Stomach (tissue), 9 donors: ENCODE measurements around the gene CDH23. TPM values are rescaled to one million over a fixed set of nuclear protein-coding genes. Genes with fewer than 3 reads are reported as not detected.

ENCODE experiments used
- DNase-seq, 2 donors: peaks; one replicate each; pipeline versions ENCODE4 v3.0.0 to v3.0.0-alpha.2; 2013 to 2019
- H3K27ac ChIP-seq, 5 donors: fragments of 200-600 bp in 4 of 5; sonication (generic) in 4 of 5; one replicate each; pipeline ENCODE4 v1.5.1; 2013 to 2019; ENCODE audit warnings: mild to moderate bottlenecking in 1 of 5, moderate library complexity in 1 of 5
- H3K27me3 ChIP-seq, 3 donors: fragments of 200-600 bp; sonication (generic); one replicate each; pipeline ENCODE4 v1.5.1; 2017 to 2019; ENCODE audit warnings: mixed run types in 1 of 3
- H3K36me3 ChIP-seq, 4 donors: fragments of 200-600 bp; sonication (generic); 1 replicate in 3 of 4; 2 replicates in 1 of 4; pipeline ENCODE4 v1.5.1; 2016 to 2019
- H3K4me1 ChIP-seq, 4 donors: fragments of 200-600 bp; sonication (generic); one replicate each; pipeline ENCODE4 v1.5.1; 2016 to 2019
- H3K4me3 ChIP-seq, 4 donors: fragments of 200-600 bp; sonication (generic) in 3 of 4; one replicate each; pipeline ENCODE4 v1.5.1; 2016 to 2019; ENCODE audit warnings: mild to moderate bottlenecking in 1 of 4
- H3K9me3 ChIP-seq, 4 donors: fragments of 200-600 bp; sonication (generic); one replicate each; pipeline ENCODE4 v1.5.1; 2016 to 2019
- EP300 ChIP-seq: sonication (generic); formaldehyde crosslinking; IDR thresholded peaks from one replicate; pipeline ENCODE4 v1.6.1; 2017; ENCODE audit warnings: antibody characterized with exemption
- POLR2A ChIP-seq, 4 donors: fragments of 450-650 bp; IDR thresholded peaks; one replicate each; pipeline ENCODE4 v1.6.1; 2016; ENCODE audit warnings: antibody characterized with exemption in 4 of 4, control low read depth in 2 of 4, mild to moderate bottlenecking in 1 of 4, moderate library complexity in 1 of 4
- POLR2AphosphoS5 ChIP-seq, 3 donors: sonication (generic); formaldehyde crosslinking; IDR thresholded peaks; one replicate each; pipeline ENCODE4 v1.6.1; 2016; ENCODE audit warnings: antibody characterized with exemption in 3 of 3
- WGBS, 5 donors: extraction: QIAGEN DNeasy Blood & Tissue Kit in 3 of 5; methylation state at CpG; one replicate each; pipeline versions ENCODE4 v1.1.5 to v1.1.7; 2013 to 2018; 5-methylcytosine and 5-hydroxymethylcytosine counted together
- intact Hi-C: fragments of 100-400 bp; cut with DNase I; formaldehyde crosslinking; loops from one replicate; pipeline ENCODE4 v1.15.1; 2023; ENCODE audit warnings: low total_unique reads
- polyA plus RNA-seq, 3 donors: library from polyadenylated mRNA; stranded (reverse); fragments of 200-250 nt; gene quantifications; one replicate each; pipeline ENCODE4 v1.2.3, GENCODE V29; 2013
- total RNA-seq, 5 donors: library from RNA; depleted of rRNA; stranded (reverse); fragments of >200 nt; gene quantifications; one replicate each; pipeline versions ENCODE4 v1.1.0 to v1.2.3, GENCODE V29; 2014 to 2016
- TF ChIP-seq, protein P1 (sequence below), 7 experiments: fragments of 450-650 bp in 4 of 7; fragments of 200-600 bp in 3 of 7; sonication (generic) in 3 of 7; IDR thresholded peaks; one replicate each; pipeline ENCODE4 v1.5.1; 2016 to 2019; ENCODE audit warnings: antibody characterized with exemption in 7 of 7, control low read depth in 2 of 7, mild to moderate bottlenecking in 1 of 7
- donor health status: healthy with polysubstance abuse.
- donor health status: Bipolar disorder and iron deficiency.
- donor health status: healthy.

The CDH23 gene
- total and polyA plus RNA-seq, 8 donors, result 0.31 to 8.2 (median 2.2) TPM

DNA sequence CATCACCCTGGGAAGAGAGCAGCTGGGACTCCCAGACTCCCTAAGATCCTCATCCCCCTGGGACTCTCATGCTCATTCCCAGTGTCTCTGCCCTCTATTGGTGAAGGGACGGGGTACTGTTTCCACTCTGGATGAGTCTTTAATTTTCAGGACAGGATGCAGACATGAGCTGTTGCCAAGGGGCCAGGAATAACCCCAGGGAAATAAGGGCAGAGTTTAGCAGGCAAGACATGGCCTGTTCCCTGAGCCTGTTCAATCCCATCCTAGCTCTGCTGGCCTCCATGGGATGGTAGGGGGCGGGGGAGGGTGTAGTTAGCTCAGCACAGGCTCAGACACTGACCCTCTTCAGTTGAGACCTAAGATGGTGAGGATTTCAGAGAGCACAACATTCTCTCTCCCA lies 308.9 kb downstream of the CDH23 start:
- WGBS, 5 donors, result 69 to 85% (median 75%) methylated on average over 1 to 2 of the region's 2 CpGs
- no peaks in the 10 kb centered on the region for H3K36me3 ChIP-seq
- no peak for DNase-seq
- peaks cover 0 to 3% (median 0%) of the 10 kb centered on the region in 3 donors for H3K27me3 ChIP-seq
- peaks cover 0 to 35% (median 6%) of the 10 kb centered on the region in 4 donors for H3K4me1 ChIP-seq
- no peaks in the 10 kb centered on the region for H3K9me3 ChIP-seq
- H3K4me3 ChIP-seq, result no peak overlapping the region
- no peak overlapping the region for H3K27ac ChIP-seq
- intact Hi-C loops, result loop anchor here (10.0 kb wide), 1 partner anchor 311 kb away; the partner anchor contains the start of gene CDH23
- TF ChIP-seq POLR2AphosphoS5 (IDR thresholded peaks at IDR 0.05), result no peak
- TF ChIP-seq, protein P1, sequence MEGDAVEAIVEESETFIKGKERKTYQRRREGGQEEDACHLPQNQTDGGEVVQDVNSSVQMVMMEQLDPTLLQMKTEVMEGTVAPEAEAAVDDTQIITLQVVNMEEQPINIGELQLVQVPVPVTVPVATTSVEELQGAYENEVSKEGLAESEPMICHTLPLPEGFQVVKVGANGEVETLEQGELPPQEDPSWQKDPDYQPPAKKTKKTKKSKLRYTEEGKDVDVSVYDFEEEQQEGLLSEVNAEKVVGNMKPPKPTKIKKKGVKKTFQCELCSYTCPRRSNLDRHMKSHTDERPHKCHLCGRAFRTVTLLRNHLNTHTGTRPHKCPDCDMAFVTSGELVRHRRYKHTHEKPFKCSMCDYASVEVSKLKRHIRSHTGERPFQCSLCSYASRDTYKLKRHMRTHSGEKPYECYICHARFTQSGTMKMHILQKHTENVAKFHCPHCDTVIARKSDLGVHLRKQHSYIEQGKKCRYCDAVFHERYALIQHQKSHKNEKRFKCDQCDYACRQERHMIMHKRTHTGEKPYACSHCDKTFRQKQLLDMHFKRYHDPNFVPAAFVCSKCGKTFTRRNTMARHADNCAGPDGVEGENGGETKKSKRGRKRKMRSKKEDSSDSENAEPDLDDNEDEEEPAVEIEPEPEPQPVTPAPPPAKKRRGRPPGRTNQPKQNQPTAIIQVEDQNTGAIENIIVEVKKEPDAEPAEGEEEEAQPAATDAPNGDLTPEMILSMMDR (IDR thresholded peaks at IDR 0.05), result no peak
- TF ChIP-seq POLR2A (IDR thresholded peaks at IDR 0.05), result no peak
- TF ChIP-seq EP300, result no peak

DNA sequence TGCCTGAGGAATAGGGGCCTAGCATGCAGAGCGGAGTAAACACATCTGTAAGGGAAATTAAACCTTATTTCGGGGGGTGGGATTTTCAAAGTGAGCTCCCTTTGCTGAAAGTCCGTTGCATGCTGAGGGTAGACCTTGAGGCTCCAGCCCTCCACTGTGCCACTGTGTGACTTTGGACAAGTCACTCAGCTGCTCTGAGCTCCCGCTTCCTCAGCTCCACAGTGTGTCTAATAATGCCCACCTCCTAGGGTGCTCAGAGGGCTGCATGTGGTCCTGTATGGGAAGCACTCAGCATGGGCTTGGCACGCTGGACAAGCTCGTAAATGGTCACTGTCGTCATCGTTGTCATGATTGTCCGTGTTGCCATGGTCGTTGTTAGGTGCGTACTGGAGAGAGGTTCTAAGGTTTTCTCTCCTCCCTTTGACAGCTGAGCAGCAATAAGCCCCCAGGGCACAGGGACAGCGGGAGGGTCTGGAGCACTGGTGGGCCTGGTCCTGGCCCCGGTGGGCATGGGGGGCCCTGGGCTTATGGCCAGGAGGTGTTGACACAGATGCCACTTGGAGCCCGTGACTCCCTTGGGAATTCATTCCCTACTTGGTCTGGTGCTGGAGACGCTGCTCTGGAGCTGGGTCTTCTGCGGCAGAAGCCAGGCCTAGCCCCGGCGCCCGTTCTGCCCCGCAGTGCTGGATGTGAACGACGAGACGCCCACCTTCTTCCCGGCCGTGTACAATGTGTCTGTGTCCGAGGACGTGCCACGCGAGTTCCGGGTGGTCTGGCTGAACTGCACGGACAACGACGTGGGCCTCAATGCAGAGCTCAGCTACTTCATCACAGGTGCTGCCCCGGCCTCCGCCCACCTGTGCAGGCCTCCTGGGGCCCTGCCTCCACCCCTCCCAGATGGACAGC lies 309.7 kb downstream of the CDH23 start:
- no peaks in the 10 kb centered on the region for H3K9me3 ChIP-seq
- H3K4me3 ChIP-seq, result no peak overlapping the region
- TF ChIP-seq EP300, result no peak
- TF ChIP-seq, protein P1 (IDR thresholded peaks at IDR 0.05), result no peak
- TF ChIP-seq POLR2A (IDR thresholded peaks at IDR 0.05), result no peak
- no peak for TF ChIP-seq POLR2AphosphoS5 (IDR thresholded peaks at IDR 0.05)
- H3K27ac ChIP-seq, result no peak overlapping the region
- 90 to 92% (median 92%) methylated on average over 30 to 35 of the region's 35 CpGs for WGBS, 5 donors
- no peak for DNase-seq
- no peaks in the 10 kb centered on the region for H3K36me3 ChIP-seq
- peaks cover 0 to 26% (median 6%) of the 10 kb centered on the region in 4 donors for H3K4me1 ChIP-seq
- intact Hi-C loops, result loop anchor here (10.0 kb wide), 1 partner anchor 312 kb away; the partner anchor contains the start of gene CDH23
- peaks cover 0 to 3% (median 0%) of the 10 kb centered on the region in 3 donors for H3K27me3 ChIP-seq

- Histone ChIP-seq H3K36me3 (no peaks in the 10 kb centered on the region), H3K9me3 (no peaks in the 10 kb centered on the region), H3K27ac (no peak overlapping the region), H3K27me3 (peaks cover 0 to 3% (median 0%) of the 10 kb centered on the region in 3 donors), H3K4me3 (no peak overlapping the region), H3K4me1 (peaks cover 0 to 19% (median 7%) of the 10 kb centered on the region in 4 donors)
- no peak for DNase-seq
- TF ChIP-seq EP300 (no peak), POLR2AphosphoS5 (IDR thresholded peaks at IDR 0.05) (no peak), POLR2A (IDR thresholded peaks at IDR 0.05) (no peak)
- TF ChIP-seq, protein P1 (IDR thresholded peaks at IDR 0.05), result no peak
- intact Hi-C loops, result loop anchor here (10.0 kb wide), 1 partner anchor 313 kb away; the partner anchor contains the start of gene CDH23
- WGBS, 5 donors, result 83 to 95% (median 94%) methylated on average over 3 to 5 of the region's 5 CpGs
Observed at GRCh38 chr10:71707240-71707789, 310.6 kb downstream of the CDH23 start.

GRCh38 chr10:71708301-71708703 lies 311.6 kb downstream of the CDH23 start:
- intact Hi-C loops, result loop anchor here (10.0 kb wide), 1 partner anchor 314 kb away; the partner anchor contains the start of gene CDH23
- Histone ChIP-seq H3K36me3 (no peaks in the 10 kb centered on the region), H3K9me3 (no peaks in the 10 kb centered on the region), H3K4me1 (peaks cover 8 to 28% (median 17%) of the 10 kb centered on the region in 4 donors), H3K4me3 (no peak overlapping the region), H3K27me3 (peaks cover 0 to 3% (median 0%) of the 10 kb centered on the region in 3 donors), H3K27ac (no peak overlapping the region)
- TF ChIP-seq EP300 (no peak), POLR2A (IDR thresholded peaks at IDR 0.05) (no peak), POLR2AphosphoS5 (IDR thresholded peaks at IDR 0.05) (no peak)
- TF ChIP-seq, protein P1 (IDR thresholded peaks at IDR 0.05), result peak in 5 of 7 experiments; percentile 61 to 86 (median 69)
- DNase-seq, result peak; percentile 62 to 81
- WGBS, 5 donors, result 13 to 24% (median 16%) methylated on average over 9 to 10 of the region's 10 CpGs
